ENCODE measurements around the gene STARD13.

STARD13 gene

DNA sequence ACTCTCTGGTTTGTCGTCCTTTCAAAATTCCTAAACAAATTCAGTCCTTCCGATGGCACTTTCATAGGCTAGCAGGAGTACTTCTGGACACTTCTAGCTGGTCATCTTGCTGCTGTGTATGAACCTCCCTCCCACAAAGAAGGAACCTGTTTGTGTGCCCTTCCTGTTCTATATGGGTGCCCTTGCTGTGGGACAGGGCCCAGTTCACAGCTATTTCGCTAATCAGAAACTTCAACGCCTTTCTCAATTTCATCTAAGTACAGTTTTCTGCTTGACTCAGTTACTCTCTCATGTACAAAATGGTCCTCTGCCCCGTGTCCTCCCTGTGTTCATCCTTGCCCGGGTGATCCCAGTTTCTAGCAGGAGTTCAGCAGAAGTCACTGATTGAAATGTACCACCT lies 96.1 kb downstream of the STARD13 start:
- no peak for TF ChIP-seq ZFX (IDR thresholded peaks at IDR 0.05; ENCODE audit: borderline replicate concordance)
- TF ChIP-seq CTCF (IDR thresholded peaks at IDR 0.05) = no peak

DNA sequence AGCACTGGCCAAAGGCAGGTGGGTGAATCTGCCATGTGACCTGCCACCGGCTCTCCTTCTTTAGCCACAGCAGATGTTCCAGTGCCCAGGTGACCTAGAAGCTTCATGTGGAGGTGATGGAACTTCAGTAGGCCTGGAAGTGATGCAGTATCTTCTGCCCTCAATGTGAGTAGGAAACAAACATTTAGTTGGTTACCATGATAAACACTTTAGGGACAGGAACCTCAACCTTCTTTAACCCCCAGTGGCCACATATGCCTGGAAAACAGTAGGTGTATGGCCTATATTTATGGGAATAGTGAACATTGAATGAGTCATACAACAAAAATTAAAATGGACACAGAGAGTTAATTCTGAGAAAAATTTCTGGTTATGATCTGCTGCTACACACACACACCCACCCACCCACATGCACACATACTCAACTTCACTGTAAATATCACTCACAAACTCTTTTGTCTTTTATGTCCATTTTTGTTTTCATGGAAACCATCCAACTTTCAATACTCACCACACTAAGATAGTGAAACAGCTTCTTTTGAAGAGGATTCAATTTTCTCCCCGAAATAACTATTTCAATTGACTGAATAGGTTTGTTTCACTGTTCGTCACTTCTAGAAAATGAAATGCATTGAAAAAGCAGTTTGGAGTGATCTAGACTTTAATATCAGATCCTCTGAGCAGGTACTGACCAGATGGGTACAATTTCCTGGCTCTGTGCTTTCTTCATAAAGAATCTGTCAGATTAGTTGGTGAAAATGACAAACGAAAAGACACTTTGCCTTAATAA lies 97.3 kb downstream of the STARD13 start:
- no peak overlapping the region for H3K27ac ChIP-seq

More for the DNA sequence above, 96.1 kb downstream of the STARD13 start:
- H3K27ac ChIP-seq = no peak overlapping the region

DNA sequence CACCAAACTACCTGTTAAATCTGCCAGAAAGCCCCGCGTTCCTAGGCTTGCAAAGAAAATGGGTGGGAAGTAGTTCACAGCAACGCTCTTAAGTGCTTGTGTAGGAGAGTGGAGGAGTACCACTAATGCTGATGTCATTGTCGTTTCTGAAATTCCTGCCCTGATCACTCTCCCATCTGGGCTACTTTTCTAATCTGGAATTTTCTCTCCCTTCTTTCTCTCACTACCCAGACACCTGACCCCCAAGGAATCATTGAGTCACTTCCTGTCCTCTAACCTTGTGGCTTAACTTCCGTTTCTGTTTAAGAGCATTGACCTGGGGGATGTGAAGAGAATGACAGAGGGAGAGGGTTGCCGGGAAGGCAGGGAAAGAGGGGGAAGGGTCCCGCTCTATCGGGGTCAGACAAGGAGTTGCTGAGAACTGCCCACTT lies 98.7 kb downstream of the STARD13 start:
- no peak overlapping the region for H3K27ac ChIP-seq
- TF ChIP-seq ZFX (IDR thresholded peaks at IDR 0.05; ENCODE audit: borderline replicate concordance) (no peak), CTCF (IDR thresholded peaks at IDR 0.05) (no peak)

More for the DNA sequence above, 97.3 kb downstream of the STARD13 start:
- TF ChIP-seq ZFX (IDR thresholded peaks at IDR 0.05; ENCODE audit: borderline replicate concordance) (no peak), CTCF (IDR thresholded peaks at IDR 0.05) (no peak)

DNA sequence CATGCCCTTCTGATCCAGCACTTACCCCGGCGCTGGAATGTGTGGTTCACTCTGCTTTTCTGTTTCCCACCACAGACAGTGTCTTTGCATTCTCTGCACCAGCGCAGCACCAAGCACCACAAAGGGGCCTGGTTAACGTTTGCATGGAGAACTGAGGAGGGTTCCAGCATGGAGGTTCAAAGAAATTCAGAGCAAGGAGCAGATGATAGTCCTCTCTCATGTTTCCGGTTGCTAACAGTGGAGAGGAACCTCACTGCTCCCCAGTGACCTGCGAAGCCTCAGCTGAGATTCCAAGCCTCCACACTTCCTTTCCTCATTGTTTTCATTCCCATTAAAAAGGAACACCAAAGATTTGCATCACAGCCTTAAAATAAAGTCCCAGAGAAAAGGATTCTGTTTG lies 99.7 kb downstream of the STARD13 start:
- H3K27ac ChIP-seq = no peak overlapping the region
- TF ChIP-seq CTCF (IDR thresholded peaks at IDR 0.05) (no peak), ZFX (IDR thresholded peaks at IDR 0.05; ENCODE audit: borderline replicate concordance) (no peak)

GRCh38 chr13:33184530-33184929 lies 101.0 kb downstream of the STARD13 start:
- no peak overlapping the region for H3K27ac ChIP-seq

GRCh38 chr13:33184112-33184490 lies 101.5 kb downstream of the STARD13 start:
- no peak overlapping the region for H3K27ac ChIP-seq
- no peak for TF ChIP-seq ZFX (IDR thresholded peaks at IDR 0.05; ENCODE audit: borderline replicate concordance)
- no peak for TF ChIP-seq CTCF (IDR thresholded peaks at IDR 0.05)

More at GRCh38 chr13:33184530-33184929, 101.0 kb downstream of the STARD13 start:
- TF ChIP-seq CTCF (IDR thresholded peaks at IDR 0.05) = no peak
- no peak for TF ChIP-seq ZFX (IDR thresholded peaks at IDR 0.05; ENCODE audit: borderline replicate concordance)

GRCh38 chr13:33183431-33184111 lies 102.0 kb downstream of the STARD13 start:
- TF ChIP-seq CTCF (IDR thresholded peaks at IDR 0.05) (no peak), ZFX (IDR thresholded peaks at IDR 0.05; ENCODE audit: borderline replicate concordance) (no peak)
- no peak overlapping the region for H3K27ac ChIP-seq
